Neural progenitor cell (in vitro differentiated cells): ENCODE measurements around the gene GINS2.

Experiments
- EZH2 ChIP-seq: fragments of 200-600 bp; sonication (generic); IDR thresholded peaks from 2 replicates; pipeline ENCODE4 v1.6.1; 2017; ENCODE audit warnings: antibody characterized with exemption, mild to moderate bottlenecking, moderate library complexity
- EZH2phosphoT487 ChIP-seq: fragments of 200-600 bp; sonication (generic); IDR thresholded peaks from 2 replicates; pipeline ENCODE4 v1.6.1; 2017; ENCODE audit warnings: antibody characterized with exemption
- TF ChIP-seq, protein P1 (sequence below): fragments of 200-600 bp; sonication (generic); IDR thresholded peaks from 2 replicates; pipeline ENCODE4 v1.5.1; 2017; ENCODE audit warnings: antibody characterized with exemption, mild to moderate bottlenecking

DNA sequence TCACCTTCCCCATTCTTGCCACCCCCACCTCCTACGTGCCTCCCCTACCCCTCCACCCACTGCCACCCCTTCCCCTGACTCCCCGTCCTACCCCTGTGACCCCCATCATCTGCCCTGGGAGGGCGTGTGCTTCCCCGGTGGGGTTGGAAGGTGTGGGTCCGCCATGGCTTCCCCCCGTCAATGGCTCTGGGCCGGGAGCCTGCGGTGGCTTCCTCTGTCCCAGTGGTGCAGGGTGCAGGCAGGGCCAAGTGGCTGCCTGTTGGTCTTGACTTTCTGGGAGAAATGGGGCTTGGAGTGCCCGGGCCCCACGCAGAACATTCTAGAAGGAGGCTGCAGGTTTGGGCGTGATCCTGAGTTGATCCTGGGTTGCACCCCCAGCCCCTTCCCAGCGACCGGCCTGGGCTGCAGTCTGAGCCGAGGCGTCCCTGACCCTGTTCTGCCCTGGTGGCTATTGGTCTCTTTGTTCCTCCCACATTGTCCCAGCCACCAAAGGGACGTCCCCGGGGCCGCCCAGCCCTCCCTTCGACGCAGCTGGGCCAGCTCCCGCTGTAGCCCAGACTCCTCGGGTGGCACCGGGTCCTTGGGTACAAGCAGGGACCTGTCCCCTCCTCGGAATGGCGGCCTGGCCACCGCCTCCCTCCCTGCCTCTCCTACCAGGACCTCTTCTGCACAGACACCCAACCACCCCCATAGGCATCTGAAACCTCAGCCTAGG lies 49.9 kb downstream of the GINS2 start:
- TF ChIP-seq, protein P1, sequence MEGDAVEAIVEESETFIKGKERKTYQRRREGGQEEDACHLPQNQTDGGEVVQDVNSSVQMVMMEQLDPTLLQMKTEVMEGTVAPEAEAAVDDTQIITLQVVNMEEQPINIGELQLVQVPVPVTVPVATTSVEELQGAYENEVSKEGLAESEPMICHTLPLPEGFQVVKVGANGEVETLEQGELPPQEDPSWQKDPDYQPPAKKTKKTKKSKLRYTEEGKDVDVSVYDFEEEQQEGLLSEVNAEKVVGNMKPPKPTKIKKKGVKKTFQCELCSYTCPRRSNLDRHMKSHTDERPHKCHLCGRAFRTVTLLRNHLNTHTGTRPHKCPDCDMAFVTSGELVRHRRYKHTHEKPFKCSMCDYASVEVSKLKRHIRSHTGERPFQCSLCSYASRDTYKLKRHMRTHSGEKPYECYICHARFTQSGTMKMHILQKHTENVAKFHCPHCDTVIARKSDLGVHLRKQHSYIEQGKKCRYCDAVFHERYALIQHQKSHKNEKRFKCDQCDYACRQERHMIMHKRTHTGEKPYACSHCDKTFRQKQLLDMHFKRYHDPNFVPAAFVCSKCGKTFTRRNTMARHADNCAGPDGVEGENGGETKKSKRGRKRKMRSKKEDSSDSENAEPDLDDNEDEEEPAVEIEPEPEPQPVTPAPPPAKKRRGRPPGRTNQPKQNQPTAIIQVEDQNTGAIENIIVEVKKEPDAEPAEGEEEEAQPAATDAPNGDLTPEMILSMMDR = no peak
- TF ChIP-seq EZH2 (no peak), EZH2phosphoT487 (no peak)
